PC-9 (cell line): Measurements from ENCODE around the gene TMEM132C. TPM values are rescaled to one million over a fixed set of nuclear protein-coding genes. Genes with fewer than 3 reads are reported as not detected.

Source experiments
- BruUV-seq: library from RNA; stranded (reverse); fragments of 400-500 nt; replicated peaks from 2 replicates; lab custom pipeline; 2021; lab: Mats Ljungman, UMichigan
- CTCF ChIA-PET: fragments of 300-600 bp; sonication (Branson Sonifier 250); formaldehyde crosslinking; loops from one replicate; lab custom pipeline; 2022; ENCODE audit warnings: antibody characterized with exemption; lab: Charles Lee
- POLR2A ChIA-PET: fragments of 300-600 bp; sonication (Branson Sonifier 250); formaldehyde crosslinking; loops from one replicate; lab custom pipeline; 2022; ENCODE audit warnings: antibody characterized with exemption; ENCODE audit not compliant: unreplicated experiment; lab: Charles Lee
- DNase-seq, 2 experiments: peaks; one replicate each; pipeline versions ENCODE4 v3.0.0 to v3.0.0-alpha.2; 2015 to 2022; ENCODE audit warnings: mixed read lengths in 1 of 2
- H2AFZ ChIP-seq: fragments of 200-600 bp; sonication (generic); 2 replicates; pipeline ENCODE4 v1.8.1; 2017; ENCODE audit warnings: antibody characterized with exemption
- H3F3A ChIP-seq: fragments of 200-600 bp; sonication (generic); 2 replicates; pipeline ENCODE4 v1.8.1; 2017; ENCODE audit warnings: antibody characterized with exemption, mild to moderate bottlenecking, low read depth; ENCODE audit not compliant: insufficient read depth
- H3K27ac ChIP-seq: fragments of 200-600 bp; sonication (generic); 2 replicates; pipeline ENCODE4 v1.6.1; 2016; ENCODE audit warnings: mixed run types
- H3K27me3 ChIP-seq: fragments of 200-600 bp; sonication (generic); 2 replicates; pipeline ENCODE4 v1.6.1; 2016; ENCODE audit warnings: low read depth, mixed run types; ENCODE audit not compliant: insufficient read depth
- H3K36me3 ChIP-seq: fragments of 200-600 bp; sonication (generic); 2 replicates; pipeline ENCODE4 v1.6.1; 2016; ENCODE audit warnings: low read depth, mixed run types
- H3K4me1 ChIP-seq: fragments of 200-600 bp; sonication (generic); replicated peaks from 2 replicates; pipeline ENCODE4 v1.6.1; 2016; ENCODE audit warnings: mixed run types; ENCODE audit not compliant: insufficient read depth
- H3K4me2 ChIP-seq: fragments of 200-600 bp; sonication (generic); 2 replicates; pipeline ENCODE4 v1.6.1; 2017; ENCODE audit warnings: mixed run types
- H3K4me3 ChIP-seq: fragments of 200-600 bp; sonication (generic); 2 replicates; pipeline ENCODE4 v1.6.1; 2016; ENCODE audit warnings: mixed run types
- H3K79me2 ChIP-seq: fragments of 200-600 bp; sonication (generic); 2 replicates; pipeline ENCODE4 v1.6.1; 2017; ENCODE audit warnings: low read depth, mixed run types
- H3K9me2 ChIP-seq: fragments of 200-600 bp; sonication (generic); 2 replicates; pipeline ENCODE4 v1.8.1; 2017; ENCODE audit warnings: mild to moderate bottlenecking; ENCODE audit not compliant: insufficient read depth
- H3K9me3 ChIP-seq: fragments of 200-600 bp; sonication (generic); 2 replicates; pipeline ENCODE4 v1.8.1; 2016; ENCODE audit warnings: low read depth; ENCODE audit not compliant: insufficient read depth
- H4K20me1 ChIP-seq: fragments of 200-600 bp; sonication (generic); 2 replicates; pipeline ENCODE4 v1.8.1; 2017; ENCODE audit not compliant: insufficient read depth
- EZH2 ChIP-seq: fragments of 200-600 bp; sonication (generic); IDR thresholded peaks from 2 replicates; pipeline ENCODE4 v1.8.0; 2017; ENCODE audit warnings: antibody characterized with exemption, low read depth
- intact Hi-C: fragments of 100-400 bp; cut with micrococcal nuclease; formaldehyde crosslinking; loops from one replicate; pipeline ENCODE4 v1.10.0; 2022; ENCODE audit not compliant: unreplicated experiment
- total RNA-seq: library from RNA; stranded (reverse); gene quantifications from 2 replicates; pipeline ENCODE4 v1.2.3, GENCODE V29; 2021
- TF ChIP-seq, protein P1 (sequence below): fragments of 200-600 bp; sonication (generic); conservative IDR thresholded peaks from 2 replicates; pipeline ENCODE4 v1.6.1; 2017; ENCODE audit warnings: mixed run types, antibody characterized with exemption, mild to moderate bottlenecking, moderate library complexity

Gene TMEM132C
- total RNA-seq, 1 experiment from 2014 or later: not detected

GRCh38 chr12:128509170-128509569 lies 242.2 kb downstream of the TMEM132C start:
- POLR2A ChIA-PET: no interaction called here
- no peaks in the 10 kb centered on the region for H3K79me2 ChIP-seq
- no peak overlapping the region for H3K4me2 ChIP-seq
- no peaks in the 10 kb centered on the region for H3K36me3 ChIP-seq
- DNase-seq: no peak
- H3F3A ChIP-seq: no peaks in the 10 kb centered on the region
- H4K20me1 ChIP-seq: no peaks in the 10 kb centered on the region
- no peaks in the 10 kb centered on the region for H3K9me3 ChIP-seq
- no peak overlapping the region for H3K27ac ChIP-seq
- CTCF ChIA-PET: no interaction called here
- H3K4me3 ChIP-seq: no peak overlapping the region
- intact Hi-C loops: no loop called here
- H3K9me2 ChIP-seq: no peaks in the 10 kb centered on the region
- BruUV-seq: no TSS peak
- H3K27me3 ChIP-seq: peaks cover 50% of the 10 kb centered on the region
- no peaks in the 10 kb centered on the region for H3K4me1 ChIP-seq
- H2AFZ ChIP-seq: no peak overlapping the region
- TF ChIP-seq, protein P1, sequence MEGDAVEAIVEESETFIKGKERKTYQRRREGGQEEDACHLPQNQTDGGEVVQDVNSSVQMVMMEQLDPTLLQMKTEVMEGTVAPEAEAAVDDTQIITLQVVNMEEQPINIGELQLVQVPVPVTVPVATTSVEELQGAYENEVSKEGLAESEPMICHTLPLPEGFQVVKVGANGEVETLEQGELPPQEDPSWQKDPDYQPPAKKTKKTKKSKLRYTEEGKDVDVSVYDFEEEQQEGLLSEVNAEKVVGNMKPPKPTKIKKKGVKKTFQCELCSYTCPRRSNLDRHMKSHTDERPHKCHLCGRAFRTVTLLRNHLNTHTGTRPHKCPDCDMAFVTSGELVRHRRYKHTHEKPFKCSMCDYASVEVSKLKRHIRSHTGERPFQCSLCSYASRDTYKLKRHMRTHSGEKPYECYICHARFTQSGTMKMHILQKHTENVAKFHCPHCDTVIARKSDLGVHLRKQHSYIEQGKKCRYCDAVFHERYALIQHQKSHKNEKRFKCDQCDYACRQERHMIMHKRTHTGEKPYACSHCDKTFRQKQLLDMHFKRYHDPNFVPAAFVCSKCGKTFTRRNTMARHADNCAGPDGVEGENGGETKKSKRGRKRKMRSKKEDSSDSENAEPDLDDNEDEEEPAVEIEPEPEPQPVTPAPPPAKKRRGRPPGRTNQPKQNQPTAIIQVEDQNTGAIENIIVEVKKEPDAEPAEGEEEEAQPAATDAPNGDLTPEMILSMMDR: no peak
- TF ChIP-seq EZH2: no peak

- Histone ChIP-seq H3K9me3 (no peaks in the 10 kb centered on the region), H3K4me1 (no peaks in the 10 kb centered on the region), H3K79me2 (no peaks in the 10 kb centered on the region), H2AFZ (no peak overlapping the region), H3K27me3 (peaks cover 63% of the 10 kb centered on the region), H3K27ac (no peak overlapping the region), H3K4me2 (no peak overlapping the region), H3K4me3 (no peak overlapping the region), H3F3A (no peaks in the 10 kb centered on the region), H3K9me2 (no peaks in the 10 kb centered on the region), H3K36me3 (no peaks in the 10 kb centered on the region), H4K20me1 (no peaks in the 10 kb centered on the region)
- ChIA-PET POLR2A (no interaction called here), CTCF (no interaction called here)
- TF ChIP-seq, protein P1: no peak
- intact Hi-C loops: no loop called here
- no TSS peak for BruUV-seq
- no peak for DNase-seq
Observed at GRCh38 chr12:128510511-128510910, 243.5 kb downstream of the TMEM132C start.

GRCh38 chr12:128513331-128513730 lies 246.4 kb downstream of the TMEM132C start:
- no peak overlapping the region for H3K27ac ChIP-seq
- no peaks in the 10 kb centered on the region for H3K36me3 ChIP-seq
- no peak overlapping the region for H3K4me2 ChIP-seq
- no peaks in the 10 kb centered on the region for H3F3A ChIP-seq
- H3K9me3 ChIP-seq: no peaks in the 10 kb centered on the region
- H3K4me1 ChIP-seq: no peaks in the 10 kb centered on the region
- no peak overlapping the region for H3K4me3 ChIP-seq
- ChIA-PET POLR2A (no interaction called here), CTCF (no interaction called here)
- TF ChIP-seq EZH2: no peak
- TF ChIP-seq, protein P1: no peak
- DNase-seq: no peak
- no peaks in the 10 kb centered on the region for H4K20me1 ChIP-seq
- no peaks in the 10 kb centered on the region for H3K79me2 ChIP-seq
- no peaks in the 10 kb centered on the region for H3K9me2 ChIP-seq
- BruUV-seq: no TSS peak
- peaks cover 65% of the 10 kb centered on the region for H3K27me3 ChIP-seq
- no peak overlapping the region for H2AFZ ChIP-seq
- intact Hi-C loops: no loop called here
